ENCODE data around the gene DYNAP. TPM values are rescaled to one million over a fixed set of nuclear protein-coding genes. Genes with fewer than 3 reads are reported as not detected.

The DYNAP gene
- total RNA-seq (2022; extraction: Qiagen RNA extraction): not detected in 5 replicates

GRCh38 chr18:54590945-54591344 is at the start of gene DYNAP:
Gene DYNAP, plus strand, starts transcription at chr18:54591245. Its CDS starts 38 bp downstream, at chr18:54591283.

Other genes with a start within 250 kb of the DYNAP start
- not detected in 5 replicates for gene STARD6, start 233.4 kb upstream of the DYNAP start, total RNA-seq (2022; extraction: Qiagen RNA extraction)
- 1.9 to 3.2 TPM (median 2.6 TPM) in 5 replicates for gene C18orf54, start 233.3 kb upstream of the DYNAP start, total RNA-seq (2022; extraction: Qiagen RNA extraction)
- gene RAB27B, start 237.2 kb downstream of the DYNAP start, total RNA-seq (2022; extraction: Qiagen RNA extraction): 9.1 to 13.0 TPM (median 10.5 TPM) in 5 replicates

Data from A549 treated with Mapracorat at 1 μM for 4 hours (cell line).